Measurements from ENCODE around the gene KCNK15.
A peak's percentile ranks its signal among the peaks of the same experiment; 100 is the strongest.
"Not testable (repeated sequence)": the region's sequence is repeated elsewhere in the genome, so short reads cannot be mapped to it uniquely, and the experiment has no call there.

The KCNK15 gene

GRCh38 chr20:44745598-44746366 is at the start of gene KCNK15:
TSS of gene KCNK15 (plus strand) at chr20:44745865. CDS start at chr20:44745911, 46 bp downstream.
- no peak for DNase-seq

- no peak for DNase-seq
These were observed 49.4 kb upstream of the KCNK15 start for GRCh38 chr20:44696315-44696714.

GRCh38 chr20:44697041-44697440 is 48.6 kb upstream of the KCNK15 start:
- not testable (repeated sequence) for DNase-seq

- no peak for DNase-seq
These were observed 47.3 kb upstream of the KCNK15 start for GRCh38 chr20:44698351-44698750.

- peak; percentile 19 for DNase-seq
These were observed 45.4 kb upstream of the KCNK15 start for GRCh38 chr20:44700306-44700705.

- DNase-seq = peak; percentile 37
These were observed 44.4 kb upstream of the KCNK15 start for GRCh38 chr20:44701118-44701857.

GRCh38 chr20:44701858-44702256 is 43.8 kb upstream of the KCNK15 start:
- no peak for DNase-seq

GRCh38 chr20:44702776-44703175 is 42.9 kb upstream of the KCNK15 start:
- no peak for DNase-seq

GRCh38 chr20:44703183-44703925 is 42.3 kb upstream of the KCNK15 start:
- no peak for DNase-seq

- DNase-seq = no peak
These were observed 41.6 kb upstream of the KCNK15 start for GRCh38 chr20:44703956-44704488.

- DNase-seq = no peak
These were observed 41.1 kb upstream of the KCNK15 start for GRCh38 chr20:44704551-44704971.

GRCh38 chr20:44705364-44706094 is 40.1 kb upstream of the KCNK15 start:
- no peak for DNase-seq

GRCh38 chr20:44706301-44707017 is 39.2 kb upstream of the KCNK15 start:
- DNase-seq = no peak

- DNase-seq = no peak
These were observed 38.6 kb upstream of the KCNK15 start for GRCh38 chr20:44707018-44707579.

- DNase-seq = no peak
These were observed 36.3 kb upstream of the KCNK15 start for GRCh38 chr20:44709380-44709779.

GRCh38 chr20:44709797-44710196 is 35.9 kb upstream of the KCNK15 start:
- no peak for DNase-seq

- no peak for DNase-seq
These were observed 34.4 kb upstream of the KCNK15 start for GRCh38 chr20:44711237-44711636.

GRCh38 chr20:44714102-44714700 is 31.5 kb upstream of the KCNK15 start:
- no peak for DNase-seq

GRCh38 chr20:44714701-44715498 is 30.8 kb upstream of the KCNK15 start, which contains the start of gene CCN5:
TSS of gene CCN5 (plus strand) at chr20:44715369. CDS start at chr20:44715391, 22 bp downstream.
- peak; percentile 56 for DNase-seq
